ENCODE measurements around the gene ANKS1A.

DNA sequence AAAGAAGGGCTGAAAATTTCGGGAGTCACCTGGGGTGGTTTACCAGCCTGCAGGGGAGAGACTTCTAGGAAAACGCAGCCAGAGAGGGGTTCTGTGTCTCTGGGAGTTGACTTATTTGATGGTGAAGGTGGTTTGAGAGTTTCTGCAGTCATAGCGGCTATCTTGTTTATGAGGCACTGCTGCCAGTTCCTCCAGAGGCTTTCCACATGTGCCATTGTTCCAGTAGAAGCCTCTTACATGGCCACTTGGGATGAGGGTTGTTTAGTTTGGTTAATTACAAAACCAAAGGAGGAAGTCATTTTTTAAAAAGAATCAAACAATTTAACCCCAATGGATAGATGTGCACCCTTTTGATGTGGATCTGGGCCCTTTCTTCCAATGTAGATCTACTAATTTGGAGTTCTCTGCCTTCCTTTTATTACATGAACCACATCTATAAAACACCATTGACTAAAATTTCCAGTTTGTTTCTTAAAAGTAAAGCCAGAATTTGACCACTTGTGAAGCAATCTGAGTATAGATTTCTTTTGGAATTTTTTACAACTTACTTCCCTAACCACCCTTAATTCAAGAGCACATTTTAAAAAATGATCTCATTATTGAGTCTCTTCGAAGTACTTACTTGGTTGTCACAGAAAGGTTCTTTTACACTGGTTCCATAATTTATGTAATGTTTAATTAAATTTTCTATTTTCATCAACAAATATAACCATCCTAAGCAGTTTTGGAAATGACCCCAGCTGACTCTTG is 154.5 kb downstream of the ANKS1A start:
- TF ChIP-seq CREB1 (IDR thresholded peaks at IDR 0.05; ENCODE audit: low read depth) (no peak), TAF1 (IDR thresholded peaks at IDR 0.05; ENCODE audit: low read depth) (no peak), EGR1 (IDR thresholded peaks at IDR 0.05) (no peak), YY1 (IDR thresholded peaks at IDR 0.05; ENCODE audit: low read depth) (no peak), ZBTB7A (IDR thresholded peaks at IDR 0.05; ENCODE audit: low read depth) (no peak), TEAD4 (IDR thresholded peaks at IDR 0.05) (no peak)
- TF ChIP-seq, protein P1, sequence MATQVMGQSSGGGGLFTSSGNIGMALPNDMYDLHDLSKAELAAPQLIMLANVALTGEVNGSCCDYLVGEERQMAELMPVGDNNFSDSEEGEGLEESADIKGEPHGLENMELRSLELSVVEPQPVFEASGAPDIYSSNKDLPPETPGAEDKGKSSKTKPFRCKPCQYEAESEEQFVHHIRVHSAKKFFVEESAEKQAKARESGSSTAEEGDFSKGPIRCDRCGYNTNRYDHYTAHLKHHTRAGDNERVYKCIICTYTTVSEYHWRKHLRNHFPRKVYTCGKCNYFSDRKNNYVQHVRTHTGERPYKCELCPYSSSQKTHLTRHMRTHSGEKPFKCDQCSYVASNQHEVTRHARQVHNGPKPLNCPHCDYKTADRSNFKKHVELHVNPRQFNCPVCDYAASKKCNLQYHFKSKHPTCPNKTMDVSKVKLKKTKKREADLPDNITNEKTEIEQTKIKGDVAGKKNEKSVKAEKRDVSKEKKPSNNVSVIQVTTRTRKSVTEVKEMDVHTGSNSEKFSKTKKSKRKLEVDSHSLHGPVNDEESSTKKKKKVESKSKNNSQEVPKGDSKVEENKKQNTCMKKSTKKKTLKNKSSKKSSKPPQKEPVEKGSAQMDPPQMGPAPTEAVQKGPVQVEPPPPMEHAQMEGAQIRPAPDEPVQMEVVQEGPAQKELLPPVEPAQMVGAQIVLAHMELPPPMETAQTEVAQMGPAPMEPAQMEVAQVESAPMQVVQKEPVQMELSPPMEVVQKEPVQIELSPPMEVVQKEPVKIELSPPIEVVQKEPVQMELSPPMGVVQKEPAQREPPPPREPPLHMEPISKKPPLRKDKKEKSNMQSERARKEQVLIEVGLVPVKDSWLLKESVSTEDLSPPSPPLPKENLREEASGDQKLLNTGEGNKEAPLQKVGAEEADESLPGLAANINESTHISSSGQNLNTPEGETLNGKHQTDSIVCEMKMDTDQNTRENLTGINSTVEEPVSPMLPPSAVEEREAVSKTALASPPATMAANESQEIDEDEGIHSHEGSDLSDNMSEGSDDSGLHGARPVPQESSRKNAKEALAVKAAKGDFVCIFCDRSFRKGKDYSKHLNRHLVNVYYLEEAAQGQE (IDR thresholded peaks at IDR 0.05; ENCODE audit: low read depth) = no peak
